Activated T-helper 1 cell treated with anti-CD3 and anti-CD28 coated beads, Interleukin-12 subunit alpha, Interleukin-12 subunit beta, Interleukin-2, Interleukin-4 antibody, amounts not matched to agents 30 ng/mL and 10 ng/mL and 1 ng/mL, durations not matched to agents 14 hours and 24 hours and 36 hours (primary cell): Measurements from ENCODE around the gene RANBP10. TPM values are rescaled to one million over a fixed set of nuclear protein-coding genes. Genes with fewer than 3 reads are reported as not detected.
A peak's percentile ranks its signal among the peaks of the same experiment; 100 is the strongest.

Source experiments
- DNase-seq: peaks from one replicate; pipeline ENCODE4 v3.0.0; 2021; ENCODE audit warnings: low spot score
- H3K27ac Mint-ChIP-seq: one replicate; pipeline ENCODE4 v1.8.0; 2021; ENCODE audit warnings: mild to moderate bottlenecking, mixed read lengths
- H3K27me3 Mint-ChIP-seq: one replicate; pipeline ENCODE4 v1.8.0; 2022; ENCODE audit warnings: mild to moderate bottlenecking, moderate library complexity, mixed read lengths; ENCODE audit not compliant: insufficient read depth
- H3K36me3 Mint-ChIP-seq: one replicate; pipeline ENCODE4 v1.8.0; 2021; ENCODE audit warnings: low read depth, mixed read lengths
- H3K4me1 Mint-ChIP-seq: one replicate; pipeline ENCODE4 v1.8.0; 2021; ENCODE audit warnings: low read depth, mixed read lengths
- H3K4me3 Mint-ChIP-seq: one replicate; pipeline ENCODE4 v1.8.0; 2021; ENCODE audit warnings: mild to moderate bottlenecking, moderate library complexity, mixed read lengths
- H3K9me3 Mint-ChIP-seq: one replicate; pipeline ENCODE4 v1.8.0; 2021; ENCODE audit warnings: mixed read lengths
- intact Hi-C: fragments of 100-400 bp; cut with micrococcal nuclease; formaldehyde crosslinking; loops from one replicate; pipeline ENCODE4 v1.15.1; 2024
- total RNA-seq: library from RNA; stranded (reverse); gene quantifications from 2 replicates; pipeline ENCODE4 v1.2.3, GENCODE V29; 2022

Gene RANBP10
- total RNA-seq, 1 donor from 2014 or later, result 25.7 TPM

DNA sequence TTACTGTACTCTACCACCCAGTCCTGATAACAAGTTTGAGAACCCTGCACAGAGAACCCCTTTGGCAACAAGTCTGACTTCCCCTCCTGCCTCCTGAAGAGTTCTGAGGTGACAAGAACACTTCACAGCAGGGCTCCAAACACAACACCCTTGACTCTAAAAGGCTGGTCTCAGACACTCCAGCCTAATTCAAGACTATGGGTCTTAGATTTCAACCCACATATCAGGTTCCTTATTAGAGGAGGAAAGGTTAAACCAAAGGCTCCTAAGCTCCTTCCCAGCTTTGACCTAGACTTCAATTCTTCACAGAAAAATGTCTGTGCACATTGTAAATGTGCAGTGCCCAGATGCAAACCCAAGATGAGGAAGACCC lies 23.0 kb downstream of the RANBP10 start:
- no peak overlapping the region for H3K4me3 Mint-ChIP-seq
- no peak overlapping the region for H3K27ac Mint-ChIP-seq
- no peak for DNase-seq
- no peaks in the 10 kb centered on the region for H3K9me3 Mint-ChIP-seq
- H3K36me3 Mint-ChIP-seq, result peaks cover 14% of the 10 kb centered on the region
- intact Hi-C loops, result no loop called here
- H3K4me1 Mint-ChIP-seq, result peaks cover 27% of the 10 kb centered on the region
- no peaks in the 10 kb centered on the region for H3K27me3 Mint-ChIP-seq

DNA sequence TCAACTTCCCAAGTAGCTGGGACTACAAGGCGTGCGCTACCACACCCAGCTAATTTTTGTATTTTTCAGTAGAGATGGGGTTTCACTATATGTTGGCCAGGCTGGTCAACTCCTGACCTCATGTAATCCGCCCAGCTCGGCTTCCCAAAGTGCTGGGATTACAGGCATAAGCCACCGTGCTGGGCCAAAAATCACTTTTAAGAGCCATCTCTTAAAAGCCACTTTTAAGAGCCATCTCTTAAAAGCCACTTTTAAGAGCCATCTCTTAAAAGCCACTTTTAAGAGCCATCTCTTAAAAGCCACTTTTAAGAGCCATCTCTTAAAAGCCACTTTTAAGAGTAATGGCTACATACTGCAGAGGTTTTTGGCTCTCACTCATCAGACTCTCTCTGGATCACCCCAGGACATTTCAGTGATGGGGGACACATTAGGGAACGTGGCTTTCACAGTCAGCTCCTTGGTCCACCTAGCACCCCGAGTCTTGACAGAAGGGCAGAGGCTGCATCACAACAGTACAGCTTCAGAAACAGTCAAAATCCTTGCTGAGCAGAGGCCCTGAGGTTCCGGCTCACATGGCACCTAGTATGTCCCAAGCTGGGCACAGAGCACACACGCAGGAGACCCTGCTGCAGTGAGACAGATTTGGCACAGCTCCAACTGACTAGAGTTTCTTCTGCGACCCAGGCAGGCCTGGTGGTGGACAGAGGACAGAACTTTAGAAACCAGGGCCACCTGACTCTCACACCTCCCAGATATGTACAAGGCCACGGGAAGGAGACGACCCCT lies 23.6 kb downstream of the RANBP10 start:
- Mint-ChIP-seq H3K4me1 (peaks cover 27% of the 10 kb centered on the region), H3K27ac (no peak overlapping the region), H3K4me3 (no peak overlapping the region), H3K27me3 (no peaks in the 10 kb centered on the region), H3K36me3 (peaks cover 15% of the 10 kb centered on the region), H3K9me3 (no peaks in the 10 kb centered on the region)
- no peak for DNase-seq
- intact Hi-C loops, result no loop called here

DNA sequence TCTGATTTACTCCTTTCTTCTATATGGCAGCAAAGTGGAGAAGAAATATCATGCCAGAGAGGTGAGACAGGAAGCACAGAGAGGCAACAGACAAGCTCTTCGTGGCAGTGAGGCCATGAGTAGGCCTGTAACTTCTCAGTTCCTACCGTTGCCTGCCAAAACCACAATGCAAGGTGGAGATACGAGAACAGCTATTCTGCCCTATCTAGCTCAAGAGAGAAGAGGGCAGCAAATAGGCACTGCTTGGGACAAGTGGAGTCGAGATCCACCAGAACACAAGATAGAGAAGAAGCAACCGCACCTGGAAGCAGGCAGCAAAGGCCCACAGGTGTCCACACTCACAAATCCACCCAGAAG lies 24.8 kb downstream of the RANBP10 start:
- no peak for DNase-seq
- H3K9me3 Mint-ChIP-seq, result no peaks in the 10 kb centered on the region
- H3K4me1 Mint-ChIP-seq, result peaks cover 27% of the 10 kb centered on the region
- peak overlapping the region; percentile 77 for H3K27ac Mint-ChIP-seq
- peaks cover 16% of the 10 kb centered on the region for H3K36me3 Mint-ChIP-seq
- no peaks in the 10 kb centered on the region for H3K27me3 Mint-ChIP-seq
- H3K4me3 Mint-ChIP-seq, result no peak overlapping the region
- intact Hi-C loops, result no loop called here

DNA sequence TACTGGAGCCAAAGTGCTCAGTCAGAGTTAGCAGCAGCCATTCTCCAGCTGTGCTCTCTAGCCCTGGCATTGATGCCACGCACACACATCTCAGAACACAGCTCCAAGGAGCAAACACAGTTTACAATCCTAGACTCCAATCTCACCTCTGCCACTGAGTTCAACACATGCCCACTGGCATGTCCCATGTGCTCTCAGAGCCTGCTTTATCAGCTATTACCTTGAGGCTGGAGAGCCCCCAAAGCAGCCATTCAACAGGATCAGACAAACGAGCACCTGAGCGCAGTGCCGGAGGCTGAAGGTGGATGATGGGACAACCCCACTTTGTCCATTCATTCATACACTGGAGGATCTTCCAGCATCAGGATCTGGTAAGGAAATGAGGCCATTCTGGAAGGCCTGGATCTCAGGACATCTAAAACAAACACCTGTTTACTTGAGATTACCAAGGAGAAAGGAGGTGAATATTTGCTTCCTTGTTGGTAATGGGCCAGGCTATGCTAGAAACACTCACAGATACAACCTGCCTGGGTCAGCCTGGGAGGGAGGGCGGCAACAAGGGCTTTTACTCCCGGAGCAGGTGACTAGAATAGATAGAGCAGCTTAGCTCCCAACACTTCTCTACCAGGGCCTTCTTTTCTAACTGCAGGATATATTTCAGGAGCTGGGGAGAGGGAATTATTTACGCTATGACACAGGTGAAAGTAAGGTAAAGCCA lies 25.4 kb downstream of the RANBP10 start:
- Mint-ChIP-seq H3K27ac (peak overlapping the region; percentile 77), H3K4me3 (no peak overlapping the region), H3K9me3 (no peaks in the 10 kb centered on the region), H3K27me3 (no peaks in the 10 kb centered on the region), H3K4me1 (peaks cover 27% of the 10 kb centered on the region), H3K36me3 (peaks cover 16% of the 10 kb centered on the region)
- intact Hi-C loops, result no loop called here
- no peak for DNase-seq

DNA sequence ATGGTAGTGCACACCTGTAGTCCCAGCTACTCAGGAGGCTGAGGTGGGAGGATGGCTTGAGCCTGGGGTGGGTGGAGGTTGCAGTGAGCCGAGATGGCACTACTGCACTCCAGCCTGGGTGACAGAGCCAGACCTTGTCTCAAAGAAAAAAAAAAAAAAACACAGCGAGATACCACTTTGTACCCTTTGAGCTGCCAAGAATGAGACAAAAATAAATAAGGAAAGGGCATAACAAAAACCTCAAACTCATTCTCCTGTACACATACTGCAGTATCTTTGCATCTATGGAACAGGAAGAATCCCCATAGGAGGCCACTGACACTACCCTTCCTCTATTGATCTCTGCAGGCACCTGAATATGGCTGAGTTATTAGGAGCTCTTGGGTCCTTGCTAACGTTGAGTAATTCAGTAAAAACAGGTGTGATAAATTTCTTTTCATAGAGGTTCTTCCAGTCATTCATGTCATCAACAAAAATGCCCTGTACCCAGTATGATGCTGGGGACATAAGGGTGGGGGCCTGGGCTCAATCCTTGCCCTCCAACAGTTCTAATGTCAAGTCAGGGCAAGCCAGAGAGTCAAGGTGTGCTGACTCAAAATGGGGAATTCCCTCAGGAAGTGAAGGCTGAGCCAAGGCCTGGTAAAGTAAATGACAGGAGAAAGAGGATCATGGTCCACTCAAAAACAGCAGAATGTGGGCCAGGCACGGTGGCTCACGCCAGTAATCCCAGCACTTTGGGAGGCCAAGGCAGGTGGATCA lies 26.9 kb downstream of the RANBP10 start:
- Mint-ChIP-seq H3K36me3 (peaks cover 22% of the 10 kb centered on the region), H3K9me3 (no peaks in the 10 kb centered on the region), H3K4me3 (no peak overlapping the region), H3K27ac (peak overlapping the region; percentile 43), H3K27me3 (no peaks in the 10 kb centered on the region), H3K4me1 (peaks cover 27% of the 10 kb centered on the region)
- intact Hi-C loops, result no loop called here
- DNase-seq, result no peak

DNA sequence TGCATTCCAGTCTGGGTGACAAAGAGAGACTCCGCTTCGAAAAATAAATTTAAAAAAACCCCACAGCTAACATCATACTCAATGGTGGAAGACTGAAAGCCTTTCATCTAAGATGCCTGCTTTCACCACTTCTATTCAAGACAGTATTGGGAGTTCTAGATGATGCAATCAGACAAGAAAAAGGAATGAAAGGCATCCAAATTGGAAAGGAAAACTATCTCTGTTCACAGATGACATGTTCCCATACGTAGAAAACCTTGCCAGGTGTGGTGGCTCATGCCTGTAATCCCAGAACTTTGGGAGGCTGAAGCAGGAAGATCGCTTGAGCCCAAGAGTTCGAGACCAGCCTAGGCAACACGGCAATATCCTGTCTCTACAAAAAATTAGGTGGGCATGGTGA lies 31.1 kb downstream of the RANBP10 start:
- Mint-ChIP-seq H3K4me3 (no peak overlapping the region), H3K9me3 (no peaks in the 10 kb centered on the region), H3K27me3 (no peaks in the 10 kb centered on the region), H3K27ac (no peak overlapping the region), H3K4me1 (peaks cover 10% of the 10 kb centered on the region), H3K36me3 (peaks cover 26% of the 10 kb centered on the region)
- no peak for DNase-seq
- intact Hi-C loops, result no loop called here

DNA sequence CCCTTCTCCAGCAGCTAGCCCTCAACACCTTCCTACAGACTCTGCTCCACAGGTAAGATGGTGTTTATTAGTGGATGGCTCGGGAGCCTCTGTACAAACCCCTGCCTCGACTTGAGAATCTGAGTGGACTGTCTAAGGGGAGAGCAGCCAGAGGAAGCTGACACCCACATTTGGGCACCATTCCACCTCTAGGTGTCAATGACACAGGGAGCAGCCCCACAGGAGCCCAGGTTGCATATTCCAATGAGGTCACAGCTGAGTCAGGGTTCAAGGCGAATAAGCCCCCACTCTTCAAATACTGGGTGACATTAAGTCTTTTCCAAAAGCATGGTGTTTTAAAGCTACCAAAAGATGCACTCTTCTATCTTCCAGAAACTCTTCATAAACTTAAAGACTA lies 31.9 kb downstream of the RANBP10 start:
- no peaks in the 10 kb centered on the region for H3K9me3 Mint-ChIP-seq
- no peak overlapping the region for H3K27ac Mint-ChIP-seq
- intact Hi-C loops, result no loop called here
- H3K27me3 Mint-ChIP-seq, result no peaks in the 10 kb centered on the region
- peaks cover 25% of the 10 kb centered on the region for H3K36me3 Mint-ChIP-seq
- H3K4me3 Mint-ChIP-seq, result no peak overlapping the region
- DNase-seq, result no peak
- peaks cover 2% of the 10 kb centered on the region for H3K4me1 Mint-ChIP-seq

DNA sequence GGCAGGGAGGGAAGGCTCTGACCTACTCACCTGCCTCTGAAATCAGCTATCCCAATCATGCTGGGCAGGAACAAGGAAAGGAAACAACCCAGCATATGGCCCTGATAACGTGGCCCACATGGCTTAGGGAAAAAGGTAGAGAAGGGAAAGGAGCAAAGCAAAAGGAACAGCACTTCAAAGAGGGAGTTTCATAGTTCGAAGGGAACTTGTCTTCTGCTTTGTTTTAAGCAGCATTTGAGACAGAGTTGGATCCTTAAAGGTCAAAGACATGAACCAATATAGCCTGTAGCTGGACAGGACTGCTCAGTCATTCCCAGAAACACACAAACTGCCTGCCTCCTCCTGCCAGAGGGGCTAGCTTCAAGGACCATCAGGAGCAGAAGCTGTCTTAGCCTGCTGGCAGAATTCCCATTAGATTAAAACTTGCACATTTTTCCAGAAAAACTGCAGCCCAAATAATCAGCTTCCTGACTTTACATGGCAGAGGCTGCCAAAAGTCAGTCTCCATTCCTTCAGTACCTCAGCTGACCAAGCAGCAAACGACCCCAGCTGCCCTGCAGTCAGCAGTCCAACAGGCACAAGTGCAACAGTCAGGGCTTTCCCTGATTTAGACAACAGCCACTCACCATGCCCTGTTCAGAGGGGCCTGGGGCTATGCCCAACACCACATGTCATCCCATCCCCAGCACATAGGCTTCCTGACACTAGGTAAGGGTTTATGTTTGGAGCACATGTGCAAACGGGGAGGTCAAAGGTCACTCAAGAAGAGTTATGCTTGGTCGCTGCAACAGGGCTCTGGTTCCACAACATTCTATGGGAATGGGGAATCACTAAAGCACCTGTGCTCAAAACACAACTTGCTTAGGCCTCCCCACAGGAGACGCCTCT lies 32.5 kb downstream of the RANBP10 start:
- H3K9me3 Mint-ChIP-seq, result no peaks in the 10 kb centered on the region
- intact Hi-C loops, result no loop called here
- no peak for DNase-seq
- no peaks in the 10 kb centered on the region for H3K4me1 Mint-ChIP-seq
- H3K36me3 Mint-ChIP-seq, result peaks cover 25% of the 10 kb centered on the region
- no peak overlapping the region for H3K4me3 Mint-ChIP-seq
- no peak overlapping the region for H3K27ac Mint-ChIP-seq
- H3K27me3 Mint-ChIP-seq, result no peaks in the 10 kb centered on the region

DNA sequence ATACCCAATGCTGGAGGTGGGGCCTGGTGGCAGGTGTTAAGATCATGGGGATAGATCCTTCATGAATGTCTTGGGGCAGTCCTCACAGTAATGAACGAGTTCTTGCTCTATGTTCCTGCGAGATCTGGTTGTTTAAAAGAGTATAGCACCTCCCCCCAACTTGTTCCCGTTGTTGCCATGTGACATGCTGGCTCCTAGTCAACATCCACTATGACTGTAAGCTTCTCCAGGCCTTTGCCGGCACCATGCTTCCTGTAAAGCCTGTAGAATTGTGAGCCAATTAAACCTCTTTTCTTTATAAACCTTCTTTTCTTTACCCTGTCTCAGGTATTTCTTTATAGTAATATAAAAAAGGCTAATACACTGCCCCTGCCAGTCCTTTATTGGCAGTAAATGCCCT lies 33.3 kb downstream of the RANBP10 start:
- H3K27me3 Mint-ChIP-seq, result no peaks in the 10 kb centered on the region
- no peaks in the 10 kb centered on the region for H3K4me1 Mint-ChIP-seq
- H3K4me3 Mint-ChIP-seq, result no peak overlapping the region
- no peak overlapping the region for H3K27ac Mint-ChIP-seq
- intact Hi-C loops, result no loop called here
- H3K36me3 Mint-ChIP-seq, result peaks cover 25% of the 10 kb centered on the region
- no peak for DNase-seq
- H3K9me3 Mint-ChIP-seq, result no peaks in the 10 kb centered on the region

DNA sequence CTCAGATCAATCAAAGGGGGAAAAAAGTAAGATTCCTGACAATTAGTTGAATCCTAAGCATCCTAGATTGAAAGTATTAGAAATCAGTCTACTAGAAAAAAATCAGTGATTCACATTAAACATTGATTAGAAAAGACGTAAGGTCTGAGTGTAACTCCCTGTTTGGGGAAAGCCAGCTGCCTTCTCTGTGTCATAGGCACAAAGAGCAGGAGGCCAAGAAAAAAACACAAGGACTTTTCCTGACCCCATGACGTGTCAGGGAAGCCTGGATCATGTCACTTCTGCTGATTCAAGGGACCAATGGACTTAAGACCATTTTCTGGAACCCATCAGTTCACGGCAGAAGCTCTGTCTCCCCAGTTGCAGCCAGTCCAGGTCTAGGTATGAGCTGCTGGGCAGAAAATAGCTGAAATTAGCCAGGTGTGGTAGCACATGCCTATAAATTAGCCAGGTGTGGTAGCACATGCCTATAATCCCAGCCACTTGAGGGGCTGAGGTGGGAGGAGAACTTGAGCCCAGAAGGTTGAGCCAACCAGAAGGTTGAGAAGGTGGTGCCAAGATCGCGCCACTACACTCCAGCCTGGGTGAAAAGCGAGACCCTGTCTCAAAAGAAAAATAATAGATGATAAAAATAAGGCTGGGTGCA lies 35.9 kb downstream of the RANBP10 start:
- Mint-ChIP-seq H3K27ac (no peak overlapping the region), H3K4me1 (no peaks in the 10 kb centered on the region), H3K27me3 (no peaks in the 10 kb centered on the region), H3K36me3 (peaks cover 25% of the 10 kb centered on the region), H3K9me3 (no peaks in the 10 kb centered on the region), H3K4me3 (no peak overlapping the region)
- intact Hi-C loops, result no loop called here
- DNase-seq, result no peak

DNA sequence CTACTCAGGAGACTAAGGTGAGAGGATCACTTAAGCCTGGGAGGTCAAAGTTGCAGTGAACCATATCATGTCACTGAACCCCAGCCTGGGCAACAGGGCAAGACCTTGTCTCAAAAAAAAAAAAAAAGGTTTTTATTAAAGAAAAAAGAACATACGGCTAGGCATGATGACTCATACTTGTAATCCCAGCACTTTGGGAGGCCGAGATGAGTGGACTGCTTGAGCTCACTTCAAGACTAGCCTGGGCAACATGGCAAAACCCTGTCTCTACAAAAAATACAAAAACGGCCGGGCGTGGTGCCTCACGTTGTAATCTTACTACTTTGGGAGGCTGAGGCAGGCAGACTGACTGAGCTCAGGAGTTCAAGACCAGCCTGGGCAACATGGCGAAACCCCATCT lies 38.4 kb downstream of the RANBP10 start:
- Mint-ChIP-seq H3K36me3 (peaks cover 19% of the 10 kb centered on the region), H3K9me3 (no peaks in the 10 kb centered on the region), H3K27me3 (no peaks in the 10 kb centered on the region), H3K4me3 (no peak overlapping the region), H3K4me1 (no peaks in the 10 kb centered on the region), H3K27ac (no peak overlapping the region)
- intact Hi-C loops, result no loop called here
- DNase-seq, result no peak

DNA sequence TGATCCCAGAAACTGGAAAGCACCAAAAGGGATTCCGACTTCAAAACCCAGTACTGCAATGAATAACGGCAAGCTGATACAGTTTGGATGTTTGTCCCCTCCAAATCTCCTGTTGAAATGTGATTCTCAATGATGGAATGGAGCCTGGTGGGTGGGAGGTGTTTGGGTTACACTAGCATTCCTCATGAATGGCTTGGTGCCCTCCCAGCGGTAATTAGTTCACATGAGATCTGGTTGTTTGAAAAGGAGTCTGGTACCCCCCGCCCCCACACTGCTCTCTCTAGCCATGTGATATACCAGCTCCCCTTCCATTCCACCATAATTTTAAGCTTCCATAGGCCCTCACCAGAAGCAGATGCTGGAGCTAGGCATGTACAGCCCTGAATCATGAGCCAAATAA lies 40.1 kb downstream of the RANBP10 start:
- Mint-ChIP-seq H3K27me3 (no peaks in the 10 kb centered on the region), H3K4me3 (no peak overlapping the region), H3K9me3 (no peaks in the 10 kb centered on the region), H3K27ac (no peak overlapping the region), H3K36me3 (peaks cover 17% of the 10 kb centered on the region), H3K4me1 (no peaks in the 10 kb centered on the region)
- intact Hi-C loops, result no loop called here
- no peak for DNase-seq
